Activated CD4-positive, alpha-beta memory T cell treated with anti-CD3 and anti-CD28 coated beads for 36 hours (primary cell): ENCODE data around the gene ARIH1. TPM values are rescaled to one million over a fixed set of nuclear protein-coding genes. Genes with fewer than 3 reads are reported as not detected.
"Not testable (repeated sequence)": the region's sequence is repeated elsewhere in the genome, so short reads cannot be mapped to it uniquely, and the experiment has no call there.

Source experiments
- CTCF ChIA-PET: fragments of 350-600 bp; sonication (Branson Sonifier 250); formaldehyde crosslinking; loops from one replicate; lab custom pipeline; 2021; ENCODE audit warnings: antibody characterized with exemption, inconsistent platforms; lab: Charles Lee
- POLR2A ChIA-PET: fragments of 350-600 bp; sonication (Branson Sonifier 250); formaldehyde crosslinking; loops from one replicate; lab custom pipeline; 2021; ENCODE audit warnings: antibody characterized with exemption; lab: Charles Lee
- DNase-seq: peaks from one replicate; pipeline ENCODE4 v3.0.0-alpha.2; 2020
- H3K27ac Mint-ChIP-seq: one replicate; pipeline ENCODE4 v1.8.0; 2021; ENCODE audit warnings: mixed read lengths
- H3K27me3 Mint-ChIP-seq: one replicate; pipeline ENCODE4 v1.8.0; 2021; ENCODE audit warnings: mixed read lengths
- H3K36me3 Mint-ChIP-seq: one replicate; pipeline ENCODE4 v1.8.0; 2021; ENCODE audit warnings: mixed read lengths
- H3K4me1 Mint-ChIP-seq: one replicate; pipeline ENCODE4 v1.8.0; 2021; ENCODE audit warnings: low read depth, mixed read lengths
- H3K4me3 Mint-ChIP-seq: one replicate; pipeline ENCODE4 v1.8.0; 2021; ENCODE audit warnings: mild to moderate bottlenecking, mixed read lengths
- H3K9me3 Mint-ChIP-seq: one replicate; pipeline ENCODE4 v1.8.0; 2021; ENCODE audit warnings: mixed read lengths
- intact Hi-C: fragments of 100-400 bp; cut with micrococcal nuclease; formaldehyde crosslinking; loops from one replicate; pipeline ENCODE4 v1.15.1; 2023
- total RNA-seq, 2 experiments: library from RNA; stranded (reverse); gene quantifications; one replicate each; pipeline ENCODE4 v1.2.3, GENCODE V29; 2021

ARIH1 gene
- total RNA-seq, 2 experiments from 2014 or later: 169 to 187 TPM

DNA sequence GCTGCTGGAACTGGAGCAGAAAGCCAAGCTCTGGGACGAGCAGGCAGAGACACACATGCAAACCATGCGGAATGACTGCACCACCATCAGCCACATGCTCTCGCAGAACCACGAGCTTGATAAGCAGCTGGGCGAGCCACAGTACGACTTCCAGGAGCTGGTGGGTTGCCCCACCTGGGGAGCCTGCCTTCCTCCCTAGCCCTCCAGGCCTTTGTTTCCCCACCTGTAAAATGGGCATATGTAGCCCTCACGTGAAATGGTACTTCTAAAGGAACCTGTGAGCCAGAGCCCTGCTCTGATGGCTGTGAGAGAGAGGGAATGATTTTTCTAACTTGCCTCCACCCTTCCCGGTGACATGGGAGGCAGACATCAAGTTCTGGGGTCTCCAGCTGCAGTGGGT is 135.7 kb downstream of the ARIH1 start:
- Mint-ChIP-seq H3K27me3 (no peaks in the 10 kb centered on the region), H3K4me3 (no peak overlapping the region), H3K4me1 (no peaks in the 10 kb centered on the region), H3K36me3 (no peaks in the 10 kb centered on the region), H3K27ac (no peak overlapping the region), H3K9me3 (no peaks in the 10 kb centered on the region)
- ChIA-PET CTCF (interaction anchor here (1.5 kb wide), 1 partner anchor 10 kb away, joined by 5 read pairs; no protein-coding TSS in a partner anchor), POLR2A (no interaction called here)
- no peak for DNase-seq
- intact Hi-C loops: no loop called here

DNA sequence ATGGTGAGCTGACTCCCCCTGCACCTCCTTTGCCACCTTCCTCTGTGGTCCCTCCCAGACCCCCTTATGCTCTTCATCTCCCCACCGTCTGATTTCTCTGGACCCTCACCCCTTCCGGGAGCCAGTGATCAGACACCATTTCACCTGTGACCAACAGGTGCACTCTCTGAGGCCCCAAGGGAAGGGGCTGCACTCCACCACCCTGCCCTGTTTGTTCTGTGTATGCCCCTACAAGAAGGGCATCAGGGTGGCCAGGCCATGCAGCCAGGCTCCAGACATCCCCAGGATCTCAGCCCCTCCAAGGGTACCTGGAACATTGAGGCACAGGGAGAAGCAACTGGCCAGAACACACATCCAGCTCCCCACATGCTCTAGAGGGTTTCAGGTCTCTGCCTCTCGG is 138.2 kb downstream of the ARIH1 start:
- H3K4me1 Mint-ChIP-seq: not testable (repeated sequence)

DNA sequence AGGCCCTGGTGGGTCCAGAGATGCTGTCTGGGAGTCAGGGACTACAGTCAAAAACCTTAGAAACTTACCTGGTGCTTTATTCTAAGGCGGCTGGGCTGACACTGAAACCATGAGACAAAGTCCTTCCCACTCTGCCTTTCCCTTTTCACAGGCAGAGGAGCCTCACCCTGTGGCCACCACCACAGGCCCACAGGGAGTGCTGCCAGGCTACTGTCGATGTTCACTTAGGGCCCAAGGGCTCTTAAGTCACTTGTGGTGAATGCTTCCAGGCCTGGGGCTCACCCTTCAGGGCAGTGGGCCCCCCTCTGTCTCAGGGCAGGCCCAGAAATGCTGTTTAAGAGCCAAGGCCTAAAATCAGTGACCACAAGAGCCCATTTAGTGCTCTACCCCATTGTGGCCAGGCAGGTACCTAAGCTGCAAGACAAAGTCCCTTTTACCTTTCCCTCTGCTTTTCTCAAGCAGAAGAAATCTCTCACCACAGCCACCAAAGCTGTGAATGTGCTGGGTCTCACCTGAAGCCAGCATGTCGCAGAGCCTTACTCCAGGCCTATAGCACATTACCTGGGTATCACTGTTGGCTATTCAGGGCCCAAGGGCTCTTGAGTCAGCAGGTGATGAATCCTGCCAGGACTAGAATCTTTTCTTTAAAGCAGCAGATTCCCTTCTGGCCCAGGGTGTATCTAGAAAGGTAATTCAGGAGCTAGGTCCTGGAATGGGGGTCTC is 140.8 kb downstream of the ARIH1 start:
- ChIA-PET POLR2A (no interaction called here), CTCF (no interaction called here)
- intact Hi-C loops: no loop called here
- Mint-ChIP-seq H3K27ac (no peak overlapping the region), H3K4me1 (peaks cover 5% of the 10 kb centered on the region), H3K9me3 (no peaks in the 10 kb centered on the region), H3K36me3 (no peaks in the 10 kb centered on the region), H3K4me3 (no peak overlapping the region), H3K27me3 (no peaks in the 10 kb centered on the region)
- DNase-seq: no peak

More for the DNA sequence above, 138.2 kb downstream of the ARIH1 start:
- intact Hi-C loops, H3K4me3 Mint-ChIP-seq, H3K9me3 Mint-ChIP-seq, H3K27ac Mint-ChIP-seq, H3K27me3 Mint-ChIP-seq, POLR2A ChIA-PET, H3K36me3 Mint-ChIP-seq, DNase-seq: not testable (repeated sequence)
- CTCF ChIA-PET: interaction anchor here (1.5 kb wide), 1 partner anchor 12 kb away, joined by 5 read pairs; no protein-coding TSS in a partner anchor

DNA sequence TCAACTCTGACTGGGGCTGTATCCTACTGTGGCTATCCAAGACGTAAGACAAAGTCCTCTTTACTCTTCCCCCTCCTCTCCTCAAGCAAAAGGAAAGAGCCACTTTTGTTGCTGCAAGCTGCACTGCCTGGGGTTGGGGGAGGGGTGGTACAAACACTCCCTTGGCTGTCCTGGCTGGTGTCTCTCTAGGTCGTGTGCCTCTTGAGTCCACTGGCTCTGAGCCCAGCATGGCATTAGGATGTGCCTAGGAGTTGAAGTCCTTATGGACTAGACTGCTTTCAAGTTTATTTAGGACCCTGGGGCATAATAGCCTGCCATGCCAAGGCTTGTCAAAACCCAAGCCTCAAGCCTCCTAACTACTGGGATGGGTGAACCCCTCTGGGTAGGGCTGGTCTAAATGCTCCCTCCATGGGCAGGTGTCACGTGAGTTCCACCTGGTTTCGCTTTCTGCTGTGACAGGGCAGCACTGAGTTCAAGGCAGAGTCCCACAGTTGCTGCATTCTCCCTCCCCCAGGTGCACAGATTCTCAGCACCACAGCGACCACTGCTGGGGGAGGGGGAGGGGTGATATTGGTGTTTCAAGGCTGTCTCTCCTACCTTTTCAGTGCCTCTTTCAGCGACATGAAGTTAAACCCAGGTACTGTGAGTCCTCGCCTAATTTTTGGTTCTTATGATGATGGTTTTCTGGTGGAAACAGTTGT is 141.6 kb downstream of the ARIH1 start:
- H3K27ac Mint-ChIP-seq: not testable (repeated sequence)

DNA sequence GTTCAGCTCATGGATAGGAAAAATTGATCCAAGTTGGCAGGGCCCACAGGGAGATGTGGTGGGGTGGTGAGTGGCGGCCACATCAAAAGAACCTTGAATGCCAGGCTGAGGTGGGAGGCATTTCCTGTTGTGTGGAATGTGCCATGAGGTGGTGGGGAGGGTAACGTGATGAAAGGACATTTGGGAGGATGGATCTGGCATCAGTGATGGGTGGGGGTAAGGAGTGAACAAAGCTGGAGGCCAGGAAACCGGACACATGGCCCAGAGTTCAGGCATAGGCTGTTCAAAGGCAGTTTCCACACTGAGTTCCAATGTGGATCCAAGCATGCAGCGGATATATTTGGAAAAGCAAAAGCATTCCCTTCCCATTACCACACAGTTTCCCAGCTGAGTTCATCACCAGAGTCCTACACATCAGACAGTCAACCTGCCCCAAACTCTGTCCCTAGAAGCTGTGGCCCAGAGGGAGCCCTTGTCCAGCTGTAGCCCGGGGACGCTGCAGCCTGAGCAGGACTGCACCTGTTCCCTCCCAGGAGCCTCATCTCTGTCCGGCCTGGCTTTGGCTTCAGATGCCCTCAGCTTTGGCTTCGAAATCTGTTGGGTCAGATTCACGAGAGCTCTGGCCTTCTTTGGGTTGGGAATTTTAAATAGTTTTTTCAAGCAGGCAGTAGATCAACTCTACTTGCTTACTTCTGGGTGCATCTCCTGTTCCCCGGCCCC is 142.5 kb downstream of the ARIH1 start:
- H3K36me3 Mint-ChIP-seq: no peaks in the 10 kb centered on the region

More for the DNA sequence above, 141.6 kb downstream of the ARIH1 start:
- peak; percentile 36 for DNase-seq
- H3K4me1 Mint-ChIP-seq, CTCF ChIA-PET, H3K9me3 Mint-ChIP-seq, POLR2A ChIA-PET, intact Hi-C loops, H3K27me3 Mint-ChIP-seq, H3K36me3 Mint-ChIP-seq, H3K4me3 Mint-ChIP-seq: not testable (repeated sequence)

DNA sequence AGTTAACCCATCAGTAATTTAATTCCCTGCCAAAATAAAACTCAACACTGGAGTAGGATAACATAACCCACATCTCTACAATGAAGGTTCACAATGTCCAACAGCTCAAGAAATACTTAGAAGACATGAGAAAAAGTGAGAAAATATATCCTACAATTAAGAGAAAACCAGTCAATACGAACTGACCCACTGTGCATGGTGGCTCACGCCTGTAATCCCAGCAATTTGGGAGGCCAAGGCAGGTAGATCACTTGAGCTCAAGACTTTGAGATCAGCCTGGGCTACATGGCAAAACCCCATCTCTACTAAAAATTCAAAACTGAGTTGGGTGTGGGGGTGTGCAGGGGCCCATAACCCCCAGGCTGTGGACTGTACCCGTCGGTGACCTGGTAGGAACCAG is 149.7 kb downstream of the ARIH1 start:
- H3K36me3 Mint-ChIP-seq, DNase-seq, H3K9me3 Mint-ChIP-seq, POLR2A ChIA-PET, H3K27me3 Mint-ChIP-seq, H3K4me1 Mint-ChIP-seq, H3K4me3 Mint-ChIP-seq, intact Hi-C loops, H3K27ac Mint-ChIP-seq: not testable (repeated sequence)
- CTCF ChIA-PET: interaction anchor here (1.3 kb wide), 1 partner anchor 24 kb away, joined by 6 read pairs; no protein-coding TSS in a partner anchor

More for the DNA sequence above, 142.5 kb downstream of the ARIH1 start:
- POLR2A ChIA-PET: no interaction called here
- no peak for DNase-seq
- H3K4me3 Mint-ChIP-seq: no peak overlapping the region
- H3K27ac Mint-ChIP-seq: no peak overlapping the region
- H3K9me3 Mint-ChIP-seq: no peaks in the 10 kb centered on the region
- H3K27me3 Mint-ChIP-seq: no peaks in the 10 kb centered on the region
- H3K4me1 Mint-ChIP-seq: peaks cover 5% of the 10 kb centered on the region
- CTCF ChIA-PET: interaction anchor here (1.2 kb wide), 1 partner anchor 17 kb away, joined by 4 read pairs; no protein-coding TSS in a partner anchor
- intact Hi-C loops: no loop called here

DNA sequence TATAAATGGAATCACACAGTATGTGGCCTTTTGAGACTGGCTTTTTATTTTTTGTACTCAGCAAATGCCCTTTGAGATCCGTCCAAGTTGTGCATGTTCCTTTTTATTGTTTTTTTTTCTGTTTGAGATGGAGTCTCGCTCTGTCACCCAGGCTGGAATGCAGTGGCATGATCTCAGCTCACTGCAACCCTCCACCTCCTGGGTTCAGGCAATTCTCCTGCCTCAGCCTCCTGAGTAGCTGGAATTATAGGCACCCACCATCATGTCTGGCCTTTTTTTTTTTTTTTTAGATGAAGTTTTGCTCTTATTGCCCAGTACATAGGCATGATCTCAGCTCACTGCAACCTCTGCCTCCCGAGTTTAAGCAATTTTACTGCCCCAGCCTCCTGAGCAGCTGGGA is 152.0 kb downstream of the ARIH1 start:
- POLR2A ChIA-PET, H3K36me3 Mint-ChIP-seq, H3K27me3 Mint-ChIP-seq, DNase-seq, H3K27ac Mint-ChIP-seq, intact Hi-C loops, H3K4me1 Mint-ChIP-seq, H3K4me3 Mint-ChIP-seq, H3K9me3 Mint-ChIP-seq: not testable (repeated sequence)
- CTCF ChIA-PET: interaction anchor here (1.7 kb wide), 1 partner anchor 26 kb away, joined by 5 read pairs; no protein-coding TSS in a partner anchor

DNA sequence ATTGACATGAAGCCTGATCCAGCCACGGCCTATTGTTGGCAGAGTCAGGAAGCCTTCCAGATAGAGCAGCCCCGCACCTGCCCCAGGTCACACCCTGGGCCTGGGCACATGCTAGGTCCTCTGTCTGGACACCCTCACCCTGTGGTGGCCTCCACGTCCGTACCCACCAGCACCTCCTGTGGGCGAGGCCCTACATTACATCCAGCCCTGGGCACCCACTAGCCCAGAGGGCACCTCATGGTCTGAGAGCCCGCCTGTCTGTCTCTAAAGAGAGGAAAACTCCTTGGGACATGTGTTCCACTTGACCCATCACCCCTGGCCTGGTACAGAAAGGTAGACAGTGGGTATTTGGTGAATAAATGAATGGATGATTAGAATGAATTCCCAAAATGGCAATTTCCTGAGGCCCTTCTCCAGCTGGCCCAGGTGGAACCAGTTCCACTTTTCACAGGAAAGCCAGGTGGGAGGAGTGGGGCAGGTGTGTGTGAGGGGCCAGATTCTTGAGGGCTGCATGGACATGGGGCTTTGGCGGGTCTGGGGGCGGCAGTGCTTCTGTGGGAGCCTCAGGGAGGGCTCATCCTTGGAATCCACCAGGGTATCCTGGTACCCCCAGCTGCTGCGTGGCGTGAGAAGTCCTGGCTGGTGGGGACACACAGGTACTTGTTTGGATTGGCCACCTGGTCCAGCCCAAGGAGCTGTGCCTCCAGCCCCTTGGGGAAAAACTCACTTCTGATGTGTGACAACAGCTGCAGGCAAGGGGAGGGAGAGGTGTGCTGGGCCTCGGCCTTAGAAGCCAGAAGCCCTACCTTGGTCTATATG is 154.3 kb downstream of the ARIH1 start:
- H3K9me3 Mint-ChIP-seq, H3K27me3 Mint-ChIP-seq, POLR2A ChIA-PET, intact Hi-C loops, H3K36me3 Mint-ChIP-seq, H3K27ac Mint-ChIP-seq, H3K4me3 Mint-ChIP-seq, H3K4me1 Mint-ChIP-seq: not testable (repeated sequence)
- CTCF ChIA-PET: interaction anchor here (1.2 kb wide), 1 partner anchor 28 kb away, joined by 4 read pairs; no protein-coding TSS in a partner anchor
- peak; percentile 33 for DNase-seq

DNA sequence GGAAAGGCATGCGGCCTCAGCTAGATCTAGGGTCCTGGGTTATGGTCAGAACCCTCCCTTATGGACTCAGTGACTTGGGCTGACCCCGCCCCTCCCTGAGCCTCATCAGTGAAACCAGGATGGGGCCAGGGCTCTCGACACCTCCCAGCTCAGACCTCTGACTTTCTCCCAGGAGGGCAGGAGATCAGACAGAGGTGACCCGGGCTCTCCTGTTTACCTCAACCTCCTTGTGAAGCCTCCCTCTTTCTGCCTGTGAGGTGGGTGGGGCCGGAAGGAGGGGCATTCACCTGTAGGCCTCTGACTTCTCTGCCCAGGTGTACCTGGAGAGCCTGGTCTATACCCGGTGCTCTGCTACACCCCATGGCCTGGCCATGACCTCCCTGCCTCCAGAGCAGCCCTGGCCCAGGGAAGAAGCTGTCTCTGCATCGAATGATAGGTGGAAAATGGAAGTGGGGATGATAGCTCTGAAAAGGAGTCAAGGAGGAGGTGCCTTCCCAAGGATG is 155.0 kb downstream of the ARIH1 start:
- H3K27ac Mint-ChIP-seq, intact Hi-C loops, H3K4me3 Mint-ChIP-seq, POLR2A ChIA-PET, H3K4me1 Mint-ChIP-seq, H3K36me3 Mint-ChIP-seq, H3K27me3 Mint-ChIP-seq, H3K9me3 Mint-ChIP-seq, DNase-seq: not testable (repeated sequence)
- CTCF ChIA-PET: interaction anchor here (1.2 kb wide), 1 partner anchor 29 kb away, joined by 4 read pairs; no protein-coding TSS in a partner anchor

DNA sequence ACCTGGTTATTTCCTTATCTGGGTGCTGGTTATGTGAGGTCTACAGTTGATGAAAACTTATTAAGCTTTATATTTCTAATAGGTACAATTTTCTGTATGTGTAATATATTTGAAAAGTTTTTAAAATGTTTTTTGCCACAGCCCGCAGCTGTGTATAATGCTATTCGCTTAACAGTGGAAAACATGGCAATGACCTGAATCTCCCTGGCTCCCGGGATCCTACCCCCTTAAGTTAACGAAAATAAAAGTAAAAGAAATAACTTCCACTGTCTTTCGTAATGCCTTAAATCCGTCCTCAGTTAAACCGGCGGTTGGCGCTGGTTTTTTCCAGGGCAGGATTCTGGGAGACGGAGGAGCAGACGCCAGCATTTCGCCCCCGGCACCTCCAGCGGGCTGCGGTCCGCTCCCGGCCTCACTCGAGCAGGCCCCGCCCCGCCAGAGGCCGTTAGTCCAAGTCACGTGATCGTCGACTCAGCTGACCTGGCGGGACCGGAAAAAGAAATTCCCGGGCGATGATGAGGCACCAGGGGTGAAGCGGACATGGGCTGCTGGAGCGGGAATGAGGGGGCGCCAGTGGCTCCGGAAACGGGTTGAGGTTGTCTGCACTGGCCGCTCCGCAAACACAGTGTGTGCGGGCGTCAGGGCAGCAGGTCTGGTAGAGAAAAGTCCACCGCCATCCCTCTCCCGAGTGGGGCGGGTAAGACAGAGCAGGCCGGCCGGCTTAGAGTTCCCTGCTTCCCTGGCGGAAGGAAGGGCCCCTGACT is 162.6 kb downstream of the ARIH1 start:
- H3K4me1 Mint-ChIP-seq, CTCF ChIA-PET, H3K9me3 Mint-ChIP-seq, intact Hi-C loops, H3K27me3 Mint-ChIP-seq, H3K27ac Mint-ChIP-seq, H3K36me3 Mint-ChIP-seq, POLR2A ChIA-PET: not testable (repeated sequence)
- peak overlapping the region; percentile 45 for H3K4me3 Mint-ChIP-seq
- peak; percentile 82 for DNase-seq
